GM18867 (cell line): ENCODE results near the gene SLC25A10.

ENCODE experiments used
- ATAC-seq: cut with Tn5 transposase; IDR thresholded peaks from one replicate; pipeline ENCODE4 v1.9.1; 2021; ENCODE audit warnings: mild to moderate bottlenecking, moderate library complexity; ENCODE audit not compliant: unreplicated experiment

SLC25A10 gene

DNA sequence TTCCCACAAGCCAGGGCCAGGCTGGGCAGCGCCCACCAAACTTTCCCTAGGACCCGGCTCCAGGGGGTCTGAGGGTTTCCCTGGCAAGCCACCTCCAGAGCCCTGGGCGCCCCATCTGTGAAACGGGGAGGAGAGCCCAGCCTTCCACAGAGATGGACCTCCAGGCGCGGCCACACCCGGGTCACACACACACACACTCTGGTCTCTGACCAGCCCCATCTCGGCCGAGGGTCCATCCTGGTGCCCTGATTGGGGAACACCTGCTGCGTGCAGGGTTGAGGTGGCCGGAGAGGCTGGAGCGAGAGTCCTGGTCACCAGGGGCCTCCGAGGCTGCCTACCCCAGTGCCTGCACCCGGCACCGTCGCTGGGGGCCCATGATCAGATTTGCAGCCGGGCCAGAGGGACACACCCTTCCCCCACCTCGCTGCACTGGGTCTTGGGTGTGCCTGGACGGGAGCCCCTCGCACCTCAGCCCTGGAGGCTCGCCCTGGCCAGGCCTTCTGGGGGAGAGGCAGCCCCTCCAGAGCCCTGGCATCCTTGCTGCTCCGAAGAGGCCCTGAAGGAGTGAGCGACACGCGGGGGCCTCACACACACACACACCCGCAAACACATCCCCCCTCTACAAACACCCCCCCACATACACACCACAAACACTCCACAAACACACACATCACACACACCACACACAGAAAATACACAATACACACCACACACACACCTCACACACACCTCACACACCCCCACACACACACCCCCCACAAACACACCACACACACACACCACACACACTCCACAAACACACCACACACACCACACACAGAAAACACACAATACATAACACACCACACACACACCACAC lies 29.7 kb downstream of the SLC25A10 start:
- ATAC-seq, result no peak
